GM18858 (cell line): Measurements from ENCODE around the gene PPP6C.
"Not testable (repeated sequence)": the region's sequence is repeated elsewhere in the genome, so short reads cannot be mapped to it uniquely, and the experiment has no call there.

Experiments
- ATAC-seq: cut with Tn5 transposase; IDR thresholded peaks from one replicate; pipeline ENCODE4 v1.9.1; 2021; ENCODE audit not compliant: unreplicated experiment

Gene PPP6C

DNA sequence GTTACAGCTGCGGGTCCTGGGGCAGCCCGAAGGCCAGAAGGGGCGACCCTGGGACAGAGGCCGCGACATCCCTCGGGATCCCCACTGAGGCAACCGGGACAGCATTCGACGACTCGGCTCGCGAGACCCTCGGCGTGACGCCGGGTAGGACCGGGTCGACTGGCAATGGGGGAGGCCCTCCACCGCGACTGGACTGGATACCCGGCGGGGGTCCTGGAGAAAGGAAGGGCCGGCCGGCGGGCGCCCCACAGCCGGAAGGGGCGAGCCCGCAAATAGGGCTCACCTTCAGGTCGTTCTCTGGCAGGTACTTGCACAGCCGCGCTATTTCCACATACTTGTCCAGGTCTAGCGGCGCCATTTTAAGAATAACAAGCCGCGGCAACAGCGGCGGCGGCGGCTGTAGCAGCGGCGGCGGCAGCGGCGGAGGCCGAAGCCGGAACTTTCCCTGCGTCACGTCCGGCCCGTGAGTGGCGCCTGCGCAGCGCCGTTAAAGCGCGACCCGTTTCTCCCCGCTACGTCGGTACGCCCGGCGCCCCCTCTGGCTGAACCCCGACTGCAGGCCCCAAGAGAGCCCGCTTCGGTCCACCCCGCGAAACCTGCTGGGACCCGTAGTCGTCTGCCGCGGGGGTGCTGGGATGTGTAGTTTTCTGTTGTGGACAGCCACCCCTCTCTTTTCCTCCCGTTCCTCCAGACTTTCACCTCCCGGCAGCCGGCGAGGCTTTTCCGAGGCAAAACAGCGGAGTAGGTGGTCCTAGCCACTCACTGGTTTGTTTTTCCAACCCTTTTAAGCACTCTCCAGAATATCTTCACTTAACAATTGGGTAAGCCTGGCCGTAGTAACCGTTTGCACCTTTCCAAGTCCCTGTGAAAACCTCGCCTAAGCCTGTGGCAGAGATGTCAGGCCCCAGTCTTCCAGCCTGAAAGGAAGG, at the start of gene PPP6C:
TSS of gene PPP6C (minus strand) at position 443 of the 929 bp plus-strand sequence. CDS start at position 358, 85 bp downstream.
- peak; percentile 85 for ATAC-seq

DNA sequence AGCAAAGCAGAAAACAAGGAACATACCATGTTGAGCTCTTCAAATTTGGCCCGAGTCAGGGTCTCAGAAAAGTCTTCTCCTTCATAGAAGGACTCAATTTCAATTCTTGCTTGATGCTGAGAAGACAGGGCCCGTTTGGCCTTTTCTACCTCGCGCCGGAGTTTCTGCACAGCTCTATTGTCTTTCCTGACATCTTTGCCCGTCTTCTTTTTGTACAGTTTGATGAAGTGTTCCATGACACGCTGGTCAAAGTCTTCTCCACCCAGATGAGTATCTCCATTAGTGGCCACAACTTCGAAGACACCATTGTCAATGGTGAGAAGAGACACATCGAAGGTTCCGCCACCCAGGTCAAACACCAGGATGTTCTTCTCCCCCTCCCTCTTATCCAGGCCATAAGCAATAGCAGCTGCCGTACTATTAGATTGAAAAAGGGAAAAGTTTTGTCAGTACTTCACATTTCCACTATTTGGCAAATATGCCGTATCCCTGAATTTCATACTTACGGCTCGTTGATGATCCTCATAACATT, 49.4 kb upstream of the PPP6C start:
- no peak for ATAC-seq

DNA sequence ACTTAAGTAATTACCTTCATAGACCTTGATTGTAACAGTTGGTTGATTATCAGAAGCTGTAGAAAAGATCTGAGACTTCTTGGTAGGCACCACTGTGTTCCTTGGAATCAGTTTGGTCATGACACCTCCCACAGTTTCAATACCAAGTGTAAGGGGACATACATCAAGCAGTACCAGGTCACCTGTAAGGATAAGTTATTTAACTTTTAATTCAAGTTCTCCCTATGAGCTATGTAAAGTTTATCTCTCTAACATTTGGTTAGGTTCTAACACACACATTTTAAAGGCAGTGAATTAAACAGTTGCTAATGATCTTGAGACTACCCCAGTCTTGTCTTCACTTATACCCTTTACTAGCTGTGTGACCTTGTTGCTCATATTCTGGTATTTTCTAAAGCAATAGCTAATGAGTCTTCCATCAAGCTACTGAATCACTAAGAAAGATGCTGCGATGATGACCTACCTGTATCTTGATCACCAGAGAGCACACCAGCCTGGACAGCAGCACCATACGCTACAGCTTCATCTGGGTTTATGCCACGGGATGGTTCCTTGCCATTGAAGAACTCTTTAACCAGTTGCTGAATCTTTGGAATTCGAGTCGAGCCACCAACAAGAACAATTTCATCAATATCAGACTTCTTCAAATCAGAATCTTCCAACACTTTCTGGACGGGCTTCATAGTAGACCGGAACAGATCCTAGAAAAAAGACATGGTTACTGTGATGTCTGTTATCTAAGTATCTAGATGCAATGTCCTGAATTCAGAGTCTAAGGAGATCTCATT, 48.7 kb upstream of the PPP6C start:
- ATAC-seq, result no peak

GRCh38 chr9:125236520-125237159, 47.0 kb upstream of the PPP6C start:
- ATAC-seq, result not testable (repeated sequence)

- ATAC-seq, result no peak
These were observed 46.4 kb upstream of the PPP6C start for GRCh38 chr9:125235804-125236519.

- not testable (repeated sequence) for ATAC-seq
These were observed 44.5 kb upstream of the PPP6C start for GRCh38 chr9:125234099-125234498.

- no peak for ATAC-seq
These were observed 44.1 kb upstream of the PPP6C start for GRCh38 chr9:125233678-125234077.

DNA sequence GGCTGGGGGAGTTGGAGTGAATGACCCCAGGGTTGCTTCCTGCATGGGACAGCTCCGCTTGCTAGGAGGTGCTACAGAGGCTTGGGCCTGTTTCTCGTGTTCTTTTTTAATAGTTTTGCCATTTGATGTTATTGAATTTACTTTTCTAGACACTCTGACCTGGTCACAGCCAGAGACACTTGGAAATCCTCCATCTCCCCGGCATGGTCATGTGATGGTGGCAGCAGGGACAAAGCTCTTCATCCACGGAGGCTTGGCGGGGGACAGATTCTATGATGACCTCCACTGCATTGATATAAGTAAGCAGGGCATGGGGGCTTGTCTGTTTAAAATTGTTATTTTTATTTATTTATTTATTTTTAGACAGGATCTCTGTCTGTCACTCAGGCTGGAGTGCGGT, 38.2 kb upstream of the PPP6C start:
- no peak for ATAC-seq

DNA sequence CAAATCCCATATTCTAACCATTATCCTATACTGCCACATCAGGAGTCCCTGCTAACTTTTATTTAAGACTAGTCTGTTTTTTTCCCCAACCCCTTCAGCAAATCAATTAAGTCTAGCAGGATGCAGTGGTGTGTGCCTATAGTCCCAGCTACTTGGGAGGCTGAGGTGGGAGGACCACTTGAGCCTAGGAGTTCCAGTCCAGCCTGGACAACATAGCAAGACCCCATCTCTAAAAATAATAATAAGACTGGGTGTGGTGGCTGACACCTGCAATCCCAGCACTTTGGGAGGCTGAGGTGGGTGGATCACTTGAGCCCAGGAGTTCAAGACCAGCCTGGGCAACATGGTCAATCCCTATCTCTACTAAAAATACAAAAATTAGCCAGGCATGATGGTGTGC, 35.3 kb upstream of the PPP6C start:
- ATAC-seq, result not testable (repeated sequence)

DNA sequence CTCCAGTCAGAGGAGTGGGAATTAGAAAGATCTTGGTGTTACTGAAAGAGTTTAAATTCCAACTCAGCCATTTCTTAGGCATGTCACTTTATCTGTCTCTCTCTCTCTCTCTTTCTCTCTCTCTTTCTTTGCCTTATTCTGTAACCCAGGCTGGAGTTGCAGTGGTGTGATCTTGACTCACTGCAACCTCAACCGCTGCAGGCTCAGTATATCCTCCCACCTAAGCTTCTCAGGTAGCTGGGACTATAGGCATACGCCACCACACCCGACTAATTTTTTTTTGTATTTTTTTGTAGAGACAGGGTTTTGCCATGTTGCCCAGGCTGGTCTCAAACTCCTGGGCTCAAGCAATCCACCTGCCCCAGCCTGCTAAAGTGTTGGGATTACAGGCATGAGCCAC, 29.0 kb upstream of the PPP6C start:
- ATAC-seq, result no peak

- ATAC-seq, result no peak
These were observed 24.6 kb upstream of the PPP6C start for GRCh38 chr9:125214186-125214585.

DNA sequence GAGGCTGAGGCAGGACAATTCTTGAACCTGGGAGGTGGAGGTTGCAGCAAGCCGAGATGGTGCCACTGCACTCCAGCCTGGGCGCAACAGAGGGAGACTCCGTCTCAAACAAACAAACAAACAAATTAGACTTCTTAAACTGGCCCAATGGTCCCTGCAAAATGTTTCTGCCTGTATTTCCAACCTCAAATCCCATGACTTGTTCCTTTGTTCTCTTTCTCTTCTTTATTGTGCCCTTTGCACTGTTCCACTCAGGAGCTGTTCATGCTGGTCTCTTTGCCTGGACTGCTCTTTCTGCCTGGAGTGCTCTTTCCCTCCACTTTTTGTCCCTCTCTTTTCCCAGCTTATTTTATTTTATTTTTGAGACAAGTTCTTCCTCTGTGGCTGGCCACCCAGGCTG, 14.9 kb upstream of the PPP6C start:
- no peak for ATAC-seq

- ATAC-seq, result no peak
These were observed 13.4 kb upstream of the PPP6C start for GRCh38 chr9:125202846-125203618.

- peak; percentile 92 for ATAC-seq
These were observed 10.8 kb upstream of the PPP6C start, which contains the start of gene RABEPK for GRCh38 chr9:125200216-125201047. Gene RABEPK (plus strand): TSS chr9:125200542. CDS start chr9:125203014, 2,472 bp downstream.

DNA sequence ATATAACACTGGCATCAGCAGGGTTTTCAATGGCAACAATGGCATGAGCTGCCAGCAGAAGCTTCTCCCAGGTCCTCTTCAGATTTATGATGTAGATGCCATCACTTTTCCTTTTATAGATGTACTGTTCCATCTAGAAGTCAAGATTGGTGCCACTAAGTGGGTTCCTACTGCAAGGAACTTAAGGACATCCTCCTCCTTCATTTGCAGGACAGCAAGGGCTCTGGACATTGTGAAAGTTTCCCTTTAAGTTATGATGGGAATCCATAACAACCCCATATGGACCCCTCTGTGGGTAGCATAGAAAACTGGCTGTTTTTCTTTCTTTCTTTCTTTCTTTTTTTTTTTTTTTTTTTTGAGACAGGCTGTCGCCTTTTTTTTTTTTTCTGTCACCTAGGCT, 6.0 kb upstream of the PPP6C start:
- not testable (repeated sequence) for ATAC-seq

DNA sequence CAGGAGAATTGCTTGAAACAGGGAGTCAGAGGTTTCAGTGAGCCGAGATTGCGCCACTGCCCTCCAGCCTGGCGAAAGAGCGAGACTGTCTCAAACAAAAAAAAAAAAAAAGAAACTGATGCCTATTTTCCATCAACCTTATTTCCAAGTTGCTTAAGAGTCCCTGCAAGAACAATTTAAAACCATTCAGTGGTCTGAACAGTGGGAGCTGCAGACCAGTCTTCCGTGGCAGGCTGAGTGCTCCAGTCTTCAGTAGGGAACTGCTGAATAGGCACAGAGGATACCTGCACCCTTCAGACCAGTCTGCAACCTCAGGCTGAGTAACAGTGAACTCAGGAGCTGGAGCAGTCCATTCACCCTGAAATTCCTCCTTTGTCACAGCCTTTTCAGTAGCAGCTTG, 4.9 kb upstream of the PPP6C start:
- ATAC-seq, result not testable (repeated sequence)

GRCh38 chr9:125190361-125190801, 778 bp upstream of the PPP6C start:
- ATAC-seq, result no peak

- ATAC-seq, result no peak
These were observed 617 bp downstream of the PPP6C start for GRCh38 chr9:125189011-125189360.

GRCh38 chr9:125183561-125183960, 6.0 kb downstream of the PPP6C start:
- ATAC-seq, result no peak
